ELF-1 (cell line): ENCODE results near the gene BTNL2.
"Not testable (repeated sequence)": the region's sequence is repeated elsewhere in the genome, so short reads cannot be mapped to it uniquely, and the experiment has no call there.

Experiments
- DNase-seq: peaks from one replicate; pipeline ENCODE4 v3.0.0-alpha.2; 2016; ENCODE audit warnings: low read depth, low spot score

Gene BTNL2

GRCh38 chr6:32406857-32407256 lies at the start of gene BTNL2:
Gene BTNL2, minus strand, starts transcription at chr6:32407181. Its CDS starts 58 bp downstream, at chr6:32407123.
- no peak for DNase-seq

GRCh38 chr6:32449088-32449736 lies 42.2 kb upstream of the BTNL2 start:
- no peak for DNase-seq

- DNase-seq, result no peak
Observed at GRCh38 chr6:32447932-32448331, 41.0 kb upstream of the BTNL2 start.

GRCh38 chr6:32445321-32445854 lies 38.4 kb upstream of the BTNL2 start:
- DNase-seq, result no peak

GRCh38 chr6:32444433-32444832 lies 37.5 kb upstream of the BTNL2 start:
- no peak for DNase-seq

- DNase-seq, result no peak
Observed at GRCh38 chr6:32442977-32443552, 36.1 kb upstream of the BTNL2 start.

- no peak for DNase-seq
Observed at GRCh38 chr6:32442243-32442667, 35.3 kb upstream of the BTNL2 start.

- peak; percentile 23 for DNase-seq
Observed at GRCh38 chr6:32439602-32440214, 32.7 kb upstream of the BTNL2 start, which contains the start of gene HLA-DRA. Gene HLA-DRA, plus strand, starts transcription at chr6:32439887. Its CDS starts 64 bp downstream, at chr6:32439951.

GRCh38 chr6:32439139-32439538 lies 32.2 kb upstream of the BTNL2 start:
- no peak for DNase-seq

GRCh38 chr6:32436995-32437836 lies 30.2 kb upstream of the BTNL2 start:
- DNase-seq, result no peak

GRCh38 chr6:32436186-32436585 lies 29.2 kb upstream of the BTNL2 start:
- DNase-seq, result no peak

- not testable (repeated sequence) for DNase-seq
Observed at GRCh38 chr6:32433950-32434349, 27.0 kb upstream of the BTNL2 start.

- DNase-seq, result no peak
Observed at GRCh38 chr6:32432050-32432450, 25.1 kb upstream of the BTNL2 start.

GRCh38 chr6:32431142-32431541 lies 24.2 kb upstream of the BTNL2 start:
- no peak for DNase-seq

- no peak for DNase-seq
Observed at GRCh38 chr6:32430179-32430578, 23.2 kb upstream of the BTNL2 start.

- DNase-seq, result no peak
Observed at GRCh38 chr6:32427934-32428474, 21.0 kb upstream of the BTNL2 start.

- no peak for DNase-seq
Observed at GRCh38 chr6:32427218-32427617, 20.2 kb upstream of the BTNL2 start.

- no peak for DNase-seq
Observed at GRCh38 chr6:32426338-32426737, 19.4 kb upstream of the BTNL2 start.

- no peak for DNase-seq
Observed at GRCh38 chr6:32424589-32425300, 17.8 kb upstream of the BTNL2 start.

GRCh38 chr6:32416036-32416435 lies 9.1 kb upstream of the BTNL2 start:
- no peak for DNase-seq

GRCh38 chr6:32415521-32416019 lies 8.6 kb upstream of the BTNL2 start:
- DNase-seq, result peak; percentile 83
